Measurements from ENCODE around the gene ZC3H7A. TPM values are rescaled to one million over a fixed set of nuclear protein-coding genes. Genes with fewer than 3 reads are reported as not detected.
A peak's percentile ranks its signal among the peaks of the same experiment; 100 is the strongest.

ZC3H7A gene
- total and polyA plus RNA-seq, 2 of the 13 experiments (the other 11 are each of a cell fraction or from before 2014, with no cell fraction given) = 29.2 to 36.8 TPM

DNA sequence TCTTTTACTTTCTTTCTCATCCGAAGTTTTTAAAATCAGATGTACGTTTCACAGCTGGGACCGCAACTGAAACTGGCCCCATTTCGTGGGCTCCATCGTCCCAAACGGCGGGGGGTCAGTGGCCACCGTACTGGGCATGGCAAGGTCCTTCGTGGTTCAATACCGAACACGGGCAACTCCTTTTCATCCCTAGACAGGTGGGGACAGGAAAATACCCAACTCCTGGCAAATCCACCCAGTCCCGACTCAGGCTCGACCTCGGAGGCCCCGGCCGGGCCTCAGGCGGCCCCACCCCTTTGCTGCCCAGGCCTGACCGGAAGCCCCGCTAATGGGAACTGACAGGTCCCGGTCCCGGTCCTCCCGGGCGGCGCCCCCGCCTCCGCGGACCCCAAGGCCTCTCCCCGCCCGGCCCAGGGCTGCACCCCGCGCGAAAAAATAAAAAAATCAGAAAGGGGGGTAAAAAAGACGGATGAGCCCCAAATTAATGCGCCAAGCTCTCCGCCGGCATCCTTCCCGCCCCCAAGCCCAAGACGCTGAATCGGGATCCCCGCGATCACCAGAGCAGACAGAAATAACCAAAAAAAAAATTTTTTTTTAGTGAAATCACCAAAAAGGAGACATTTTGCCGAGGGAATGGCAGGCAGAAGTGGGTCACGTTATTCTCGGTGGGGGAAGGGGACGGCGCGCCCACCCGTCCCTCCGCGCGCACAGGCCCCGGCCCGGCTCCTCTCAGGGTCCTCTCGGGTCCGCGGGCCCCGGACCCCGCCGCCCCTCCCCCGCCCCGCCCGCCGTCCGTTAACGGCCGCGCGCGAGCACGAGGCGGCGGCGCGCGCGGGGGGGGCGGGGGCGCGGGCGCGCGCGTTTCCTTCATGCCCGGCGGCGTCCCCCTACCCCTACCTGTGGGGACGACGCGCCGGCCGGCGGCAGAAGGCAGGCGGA lies 562 bp downstream of the ZC3H7A start (continued):
- TF ChIP-seq ZHX2 (IDR thresholded peaks at IDR 0.05; ENCODE audit: low read depth) (0 out of 2 replicates have a peak, but pooled peaks have one; percentile 26), ZHX2 (CRISPR knock-in tag; IDR thresholded peaks at IDR 0.05; ENCODE audit: borderline replicate concordance) (peak; percentile 68), RBAK (CRISPR knock-in tag; IDR thresholded peaks at IDR 0.05) (no peak), KDM6A (CRISPR knock-in tag; IDR thresholded peaks at IDR 0.05; ENCODE audit: low read depth) (no peak), ZSCAN20 (CRISPR knock-in tag; IDR thresholded peaks at IDR 0.05; ENCODE audit: borderline replicate concordance) (no peak; the same call in 1 of the 2 replicates), JUNB (CRISPR knock-in tag; IDR thresholded peaks at IDR 0.05; ENCODE audit: borderline replicate concordance) (no peak), HMGXB4 (CRISPR knock-in tag; IDR thresholded peaks at IDR 0.05; ENCODE audit: borderline replicate concordance in 1 of 2, low read depth in 1 of 2) (peak; percentile 32 to 73; a peak in 2 of 4 replicates), MIXL1 (CRISPR knock-in tag; IDR thresholded peaks at IDR 0.05) (peak; percentile 49; the same call in 1 of the 2 replicates), ZEB1 (IDR thresholded peaks at IDR 0.05; ENCODE audit: insufficient replicate concordance, low read depth) (peak; percentile 67)
- TF ChIP-seq, protein P1, sequence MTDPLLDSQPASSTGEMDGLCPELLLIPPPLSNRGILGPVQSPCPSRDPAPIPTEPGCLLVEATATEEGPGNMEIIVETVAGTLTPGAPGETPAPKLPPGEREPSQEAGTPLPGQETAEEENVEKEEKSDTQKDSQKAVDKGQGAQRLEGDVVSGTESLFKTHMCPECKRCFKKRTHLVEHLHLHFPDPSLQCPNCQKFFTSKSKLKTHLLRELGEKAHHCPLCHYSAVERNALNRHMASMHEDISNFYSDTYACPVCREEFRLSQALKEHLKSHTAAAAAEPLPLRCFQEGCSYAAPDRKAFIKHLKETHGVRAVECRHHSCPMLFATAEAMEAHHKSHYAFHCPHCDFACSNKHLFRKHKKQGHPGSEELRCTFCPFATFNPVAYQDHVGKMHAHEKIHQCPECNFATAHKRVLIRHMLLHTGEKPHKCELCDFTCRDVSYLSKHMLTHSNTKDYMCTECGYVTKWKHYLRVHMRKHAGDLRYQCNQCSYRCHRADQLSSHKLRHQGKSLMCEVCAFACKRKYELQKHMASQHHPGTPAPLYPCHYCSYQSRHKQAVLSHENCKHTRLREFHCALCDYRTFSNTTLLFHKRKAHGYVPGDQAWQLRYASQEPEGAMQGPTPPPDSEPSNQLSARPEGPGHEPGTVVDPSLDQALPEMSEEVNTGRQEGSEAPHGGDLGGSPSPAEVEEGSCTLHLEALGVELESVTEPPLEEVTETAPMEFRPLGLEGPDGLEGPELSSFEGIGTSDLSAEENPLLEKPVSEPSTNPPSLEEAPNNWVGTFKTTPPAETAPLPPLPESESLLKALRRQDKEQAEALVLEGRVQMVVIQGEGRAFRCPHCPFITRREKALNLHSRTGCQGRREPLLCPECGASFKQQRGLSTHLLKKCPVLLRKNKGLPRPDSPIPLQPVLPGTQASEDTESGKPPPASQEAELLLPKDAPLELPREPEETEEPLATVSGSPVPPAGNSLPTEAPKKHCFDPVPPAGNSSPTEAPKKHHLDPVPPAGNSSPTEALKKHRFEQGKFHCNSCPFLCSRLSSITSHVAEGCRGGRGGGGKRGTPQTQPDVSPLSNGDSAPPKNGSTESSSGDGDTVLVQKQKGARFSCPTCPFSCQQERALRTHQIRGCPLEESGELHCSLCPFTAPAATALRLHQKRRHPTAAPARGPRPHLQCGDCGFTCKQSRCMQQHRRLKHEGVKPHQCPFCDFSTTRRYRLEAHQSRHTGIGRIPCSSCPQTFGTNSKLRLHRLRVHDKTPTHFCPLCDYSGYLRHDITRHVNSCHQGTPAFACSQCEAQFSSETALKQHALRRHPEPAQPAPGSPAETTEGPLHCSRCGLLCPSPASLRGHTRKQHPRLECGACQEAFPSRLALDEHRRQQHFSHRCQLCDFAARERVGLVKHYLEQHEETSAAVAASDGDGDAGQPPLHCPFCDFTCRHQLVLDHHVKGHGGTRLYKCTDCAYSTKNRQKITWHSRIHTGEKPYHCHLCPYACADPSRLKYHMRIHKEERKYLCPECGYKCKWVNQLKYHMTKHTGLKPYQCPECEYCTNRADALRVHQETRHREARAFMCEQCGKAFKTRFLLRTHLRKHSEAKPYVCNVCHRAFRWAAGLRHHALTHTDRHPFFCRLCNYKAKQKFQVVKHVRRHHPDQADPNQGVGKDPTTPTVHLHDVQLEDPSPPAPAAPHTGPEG (CRISPR knock-in tag; IDR thresholded peaks at IDR 0.05) = peak; percentile 43; the same call in 1 of the 2 replicates
- TF ChIP-seq, protein P2, sequence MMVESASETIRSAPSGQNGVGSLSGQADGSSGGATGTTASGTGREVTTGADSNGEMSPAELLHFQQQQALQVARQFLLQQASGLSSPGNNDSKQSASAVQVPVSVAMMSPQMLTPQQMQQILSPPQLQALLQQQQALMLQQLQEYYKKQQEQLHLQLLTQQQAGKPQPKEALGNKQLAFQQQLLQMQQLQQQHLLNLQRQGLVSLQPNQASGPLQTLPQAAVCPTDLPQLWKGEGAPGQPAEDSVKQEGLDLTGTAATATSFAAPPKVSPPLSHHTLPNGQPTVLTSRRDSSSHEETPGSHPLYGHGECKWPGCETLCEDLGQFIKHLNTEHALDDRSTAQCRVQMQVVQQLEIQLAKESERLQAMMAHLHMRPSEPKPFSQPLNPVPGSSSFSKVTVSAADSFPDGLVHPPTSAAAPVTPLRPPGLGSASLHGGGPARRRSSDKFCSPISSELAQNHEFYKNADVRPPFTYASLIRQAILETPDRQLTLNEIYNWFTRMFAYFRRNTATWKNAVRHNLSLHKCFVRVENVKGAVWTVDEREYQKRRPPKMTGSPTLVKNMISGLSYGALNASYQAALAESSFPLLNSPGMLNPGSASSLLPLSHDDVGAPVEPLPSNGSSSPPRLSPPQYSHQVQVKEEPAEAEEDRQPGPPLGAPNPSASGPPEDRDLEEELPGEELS (CRISPR knock-in tag; IDR thresholded peaks at IDR 0.05) = peak; percentile 45; the same call in 1 of the 2 replicates

Measured in HepG2 (cell line).